ENCODE measurements around the gene MBP.

MBP gene

GRCh38 chr18:77053616-77054287, 78.8 kb downstream of the MBP start:
- TF ChIP-seq POU6F1 (CRISPR knock-in tag; IDR thresholded peaks at IDR 0.05; ENCODE audit: borderline replicate concordance, low read depth) (no peak), TCF4 (CRISPR knock-in tag; IDR thresholded peaks at IDR 0.05; ENCODE audit: borderline replicate concordance) (no peak), CSRNP3 (CRISPR knock-in tag; IDR thresholded peaks at IDR 0.05) (no peak), SNAI2 (CRISPR knock-in tag; IDR thresholded peaks at IDR 0.05) (no peak)
- no peak for ATAC-seq

GRCh38 chr18:77052983-77053309, 79.6 kb downstream of the MBP start:
- TF ChIP-seq ESRRG (CRISPR knock-in tag; IDR thresholded peaks at IDR 0.05) (no peak), CSDC2 (CRISPR knock-in tag; IDR thresholded peaks at IDR 0.05) (no peak), PATZ1 (CRISPR knock-in tag; IDR thresholded peaks at IDR 0.05; ENCODE audit: borderline replicate concordance) (no peak), BACH2 (CRISPR knock-in tag; IDR thresholded peaks at IDR 0.05; ENCODE audit: borderline replicate concordance) (no peak), ZFP30 (CRISPR knock-in tag; IDR thresholded peaks at IDR 0.05) (no peak), CSRNP3 (CRISPR knock-in tag; IDR thresholded peaks at IDR 0.05) (no peak), TCF4 (CRISPR knock-in tag; IDR thresholded peaks at IDR 0.05; ENCODE audit: borderline replicate concordance) (no peak), ZNF565 (CRISPR knock-in tag; conservative IDR thresholded peaks at IDR 0.05; ENCODE audit: low read depth) (no peak), PPARA (CRISPR knock-in tag; IDR thresholded peaks at IDR 0.05; ENCODE audit: borderline replicate concordance) (no peak), ZNF8 (CRISPR knock-in tag; IDR thresholded peaks at IDR 0.05) (no peak), ZNF70 (CRISPR knock-in tag; IDR thresholded peaks at IDR 0.05) (no peak), ISL1 (CRISPR knock-in tag; IDR thresholded peaks at IDR 0.05) (no peak), RARB (CRISPR knock-in tag; IDR thresholded peaks at IDR 0.05) (no peak), POU6F1 (CRISPR knock-in tag; IDR thresholded peaks at IDR 0.05; ENCODE audit: borderline replicate concordance, low read depth) (no peak), ARNTL (CRISPR knock-in tag; IDR thresholded peaks at IDR 0.05; ENCODE audit: borderline replicate concordance, low read depth) (no peak), GLIS3 (CRISPR knock-in tag; IDR thresholded peaks at IDR 0.05) (no peak), CREB5 (CRISPR knock-in tag; IDR thresholded peaks at IDR 0.05; ENCODE audit: low read depth) (no peak), TSHZ2 (CRISPR knock-in tag; IDR thresholded peaks at IDR 0.05) (no peak), ZFP3 (CRISPR knock-in tag; IDR thresholded peaks at IDR 0.05) (no peak), TOX (CRISPR knock-in tag; IDR thresholded peaks at IDR 0.05; ENCODE audit: borderline replicate concordance) (no peak)
- ATAC-seq, result no peak

Measured in SK-N-SH treated with all-trans-retinoic acid at 6 μM for 48 hours (cell line).